GM12872 (cell line): ENCODE measurements around the gene MOB2.

ENCODE experiments used
- TF ChIP-seq, protein P1 (sequence below): IDR thresholded peaks from 3 replicates; pipeline ENCODE4 v1.5.1; 2011; ENCODE audit warnings: low read depth, mild to moderate bottlenecking, low read length, moderate library complexity; ENCODE audit not compliant: insufficient read depth

MOB2 gene

DNA sequence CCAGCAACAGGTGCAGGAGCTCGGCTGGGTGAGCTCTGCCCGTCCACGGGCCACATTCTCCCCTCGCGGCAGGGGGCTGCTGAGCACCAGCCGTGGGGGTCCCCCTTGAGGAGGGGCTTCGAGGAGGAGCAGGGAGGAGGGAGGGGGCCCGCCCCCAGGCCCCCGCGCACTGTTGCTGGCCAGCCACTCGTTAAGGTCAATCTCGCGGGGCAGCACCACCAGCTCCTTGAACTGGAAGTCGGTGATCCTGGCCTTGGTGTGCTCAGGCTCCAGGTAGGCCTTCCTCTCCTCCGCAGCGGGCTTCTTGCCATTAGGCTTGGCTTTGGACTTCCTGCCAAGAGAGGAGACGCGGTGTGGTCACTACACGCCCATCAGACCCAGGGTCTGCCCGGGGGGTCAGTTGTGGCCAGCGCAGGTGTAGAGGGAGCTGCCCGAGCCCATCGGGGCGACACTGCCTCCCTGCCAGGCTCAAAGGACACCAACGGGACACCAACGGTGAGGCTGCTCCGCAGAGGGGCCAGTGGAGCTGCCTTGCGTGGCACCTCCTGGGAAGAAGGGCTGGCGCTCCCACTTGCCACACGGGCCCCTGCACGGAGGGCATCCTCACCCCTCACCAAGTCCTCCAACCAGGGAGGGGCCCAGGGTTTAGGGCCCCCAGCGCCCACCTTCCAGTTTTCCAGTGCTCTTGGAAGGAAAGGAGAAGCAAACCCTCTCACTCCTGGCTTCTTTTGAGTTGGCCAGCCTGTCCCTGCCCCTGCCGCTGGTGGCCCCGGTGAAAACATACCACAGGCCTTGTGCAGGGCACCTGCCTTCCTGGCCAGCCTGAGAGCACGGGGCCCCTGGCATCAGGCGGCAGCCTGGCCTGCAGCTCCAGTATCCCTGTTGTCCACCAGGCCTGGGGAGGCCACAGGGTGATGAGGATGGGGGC lies 5.8 kb downstream of the MOB2 start:
- TF ChIP-seq, protein P1, sequence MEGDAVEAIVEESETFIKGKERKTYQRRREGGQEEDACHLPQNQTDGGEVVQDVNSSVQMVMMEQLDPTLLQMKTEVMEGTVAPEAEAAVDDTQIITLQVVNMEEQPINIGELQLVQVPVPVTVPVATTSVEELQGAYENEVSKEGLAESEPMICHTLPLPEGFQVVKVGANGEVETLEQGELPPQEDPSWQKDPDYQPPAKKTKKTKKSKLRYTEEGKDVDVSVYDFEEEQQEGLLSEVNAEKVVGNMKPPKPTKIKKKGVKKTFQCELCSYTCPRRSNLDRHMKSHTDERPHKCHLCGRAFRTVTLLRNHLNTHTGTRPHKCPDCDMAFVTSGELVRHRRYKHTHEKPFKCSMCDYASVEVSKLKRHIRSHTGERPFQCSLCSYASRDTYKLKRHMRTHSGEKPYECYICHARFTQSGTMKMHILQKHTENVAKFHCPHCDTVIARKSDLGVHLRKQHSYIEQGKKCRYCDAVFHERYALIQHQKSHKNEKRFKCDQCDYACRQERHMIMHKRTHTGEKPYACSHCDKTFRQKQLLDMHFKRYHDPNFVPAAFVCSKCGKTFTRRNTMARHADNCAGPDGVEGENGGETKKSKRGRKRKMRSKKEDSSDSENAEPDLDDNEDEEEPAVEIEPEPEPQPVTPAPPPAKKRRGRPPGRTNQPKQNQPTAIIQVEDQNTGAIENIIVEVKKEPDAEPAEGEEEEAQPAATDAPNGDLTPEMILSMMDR, result no peak

- TF ChIP-seq, protein P1, result no peak
Observed at GRCh38 chr11:1480191-1480554, 6.4 kb downstream of the MOB2 start.

- TF ChIP-seq, protein P1, result no peak
Observed at GRCh38 chr11:1479678-1480118, 6.9 kb downstream of the MOB2 start.

GRCh38 chr11:1479006-1479677 lies 7.4 kb downstream of the MOB2 start:
- TF ChIP-seq, protein P1, result no peak

DNA sequence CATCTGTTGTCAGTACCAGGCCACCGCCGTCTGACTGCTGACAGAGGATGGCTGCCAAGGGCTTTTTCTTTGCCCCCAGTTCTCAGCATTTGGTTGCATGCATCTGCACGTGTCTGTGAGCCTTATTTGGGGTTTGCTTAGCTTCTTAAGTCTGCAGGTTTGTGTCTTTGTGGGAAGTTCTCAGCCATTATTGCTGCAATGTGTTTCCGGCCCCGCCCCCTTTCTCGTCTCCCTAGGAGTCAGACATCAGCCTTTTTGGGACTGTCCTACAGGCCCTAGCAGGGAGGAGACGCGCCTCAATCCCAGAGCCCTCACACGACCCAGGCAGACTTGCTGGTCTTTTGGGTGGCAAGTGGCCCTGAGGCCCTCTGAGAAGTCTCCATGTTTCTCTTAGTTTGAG lies 8.0 kb downstream of the MOB2 start:
- TF ChIP-seq, protein P1, result no peak

DNA sequence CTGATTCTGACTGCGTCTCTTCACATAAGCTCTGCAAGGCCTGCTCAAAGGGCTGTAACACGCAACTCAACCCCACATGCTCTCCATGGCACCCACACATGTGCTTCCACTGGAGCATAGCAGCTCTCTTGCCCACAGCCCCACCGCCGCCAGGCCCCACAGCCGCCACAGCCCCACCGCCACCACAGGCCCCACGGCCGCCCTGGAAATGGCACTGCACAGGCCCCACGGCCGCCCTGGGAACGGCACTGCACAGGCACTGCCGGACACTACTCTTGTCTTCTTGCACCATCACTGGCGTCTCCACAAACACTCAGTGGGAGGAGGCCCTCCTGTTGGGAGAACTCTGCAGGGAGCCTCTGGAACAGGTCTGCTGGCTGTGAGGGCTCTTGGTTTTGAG lies 8.6 kb downstream of the MOB2 start:
- TF ChIP-seq, protein P1, result no peak

DNA sequence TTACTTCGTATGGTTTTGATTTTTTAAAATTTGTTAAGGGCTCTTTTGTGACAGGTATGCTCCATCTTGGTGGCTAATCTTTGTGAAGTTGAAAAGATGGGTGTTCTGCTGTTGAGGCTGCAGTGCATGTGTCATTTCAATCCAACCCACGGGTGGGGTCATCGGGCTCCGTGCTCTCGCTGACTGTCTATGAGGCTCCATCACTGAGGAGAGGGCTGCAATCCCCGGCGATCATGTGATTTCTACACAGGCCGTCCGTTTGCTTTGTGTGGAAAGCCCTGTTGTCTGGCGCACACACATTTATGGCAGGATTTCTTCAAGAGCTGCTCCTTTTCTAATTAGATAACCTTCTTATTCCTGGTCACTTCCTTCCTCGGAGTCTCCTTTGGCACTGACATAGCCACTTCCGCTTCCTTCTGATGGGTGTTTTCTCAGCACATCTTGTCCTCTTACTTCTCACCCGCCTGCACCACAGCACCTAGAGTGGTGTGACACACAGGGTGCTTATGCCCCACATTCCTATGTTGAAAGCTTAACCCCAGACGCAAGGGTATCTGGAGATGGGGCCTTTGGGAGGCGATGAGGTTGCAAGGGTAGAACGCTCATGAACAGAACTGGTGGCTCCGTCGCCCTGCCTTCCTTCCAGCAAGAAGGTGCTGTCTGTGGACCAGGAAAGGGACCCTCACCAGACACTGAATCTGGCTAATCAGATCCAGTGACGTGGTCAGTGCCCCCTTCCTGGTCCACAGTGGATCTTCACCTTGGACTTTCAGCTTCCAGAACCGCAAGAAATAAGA lies 9.4 kb downstream of the MOB2 start:
- TF ChIP-seq, protein P1, result no peak
